GM19193 (cell line): ENCODE data around the gene MDM2.

Experiments
- POLR2A ChIP-seq: IDR thresholded peaks from 4 replicates; pipeline ENCODE4 v1.6.1; 2011; ENCODE audit not compliant: insufficient read depth, insufficient read length; ENCODE audit errors: extremely low read depth

MDM2 gene

DNA sequence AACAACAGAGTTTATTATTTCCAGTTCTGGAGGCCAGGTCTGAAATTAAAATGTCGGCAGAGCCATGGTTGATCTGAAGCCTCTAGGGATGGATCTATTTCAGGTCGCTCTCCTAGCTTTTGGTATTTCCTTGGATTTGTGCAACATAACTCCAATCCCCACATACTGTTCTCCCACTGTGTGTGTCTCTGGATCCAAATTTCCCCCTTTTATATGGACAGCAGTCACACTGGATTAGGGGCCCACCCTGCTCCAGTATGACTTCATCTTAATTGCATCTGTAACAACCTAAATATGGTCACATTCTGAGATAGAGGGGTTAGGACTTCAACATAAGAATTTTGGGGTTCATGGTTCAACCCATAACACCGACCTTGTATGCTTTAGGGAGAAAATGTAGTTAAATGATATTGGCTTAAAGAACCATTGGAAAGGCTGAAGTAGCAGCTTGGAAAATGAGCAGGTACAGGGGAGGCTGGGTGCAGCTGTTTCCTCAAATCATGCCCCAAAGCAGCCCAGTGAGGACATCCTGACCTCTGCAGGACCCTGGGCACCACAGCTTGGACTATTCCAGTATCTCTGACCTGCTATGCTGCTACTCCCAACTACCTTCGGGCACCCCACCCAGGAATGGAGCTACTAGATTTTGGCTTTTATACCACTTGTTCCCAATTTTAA, 13.9 kb upstream of the MDM2 start:
- TF ChIP-seq POLR2A, result no peak

DNA sequence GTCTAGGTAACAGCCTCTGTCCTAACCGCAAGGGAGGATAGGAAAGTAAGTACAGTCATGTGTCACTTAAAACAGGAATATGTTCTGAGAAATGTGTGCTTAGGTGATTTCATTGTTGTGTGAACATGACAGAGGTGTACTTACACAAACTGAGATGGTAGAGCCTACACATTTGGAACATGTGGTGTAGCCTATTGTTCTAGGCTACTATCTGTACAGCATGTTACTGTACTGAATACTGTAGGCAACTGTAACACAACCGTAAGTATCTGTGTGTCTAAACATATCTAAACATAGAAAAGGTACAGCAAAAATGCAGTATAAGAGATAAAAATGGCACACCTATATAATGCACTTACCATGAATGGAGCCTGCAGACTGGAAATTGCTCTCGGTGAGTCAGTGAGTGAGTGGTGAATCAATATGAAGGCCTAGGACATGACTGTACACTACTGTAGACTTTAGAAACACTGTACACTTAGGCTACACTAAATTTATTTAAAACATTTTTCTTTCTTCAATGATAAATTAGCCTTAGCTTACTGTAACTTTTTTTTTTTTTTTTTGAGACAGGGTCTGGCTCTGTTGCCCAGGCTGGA, 13.2 kb upstream of the MDM2 start:
- TF ChIP-seq POLR2A, result no peak

DNA sequence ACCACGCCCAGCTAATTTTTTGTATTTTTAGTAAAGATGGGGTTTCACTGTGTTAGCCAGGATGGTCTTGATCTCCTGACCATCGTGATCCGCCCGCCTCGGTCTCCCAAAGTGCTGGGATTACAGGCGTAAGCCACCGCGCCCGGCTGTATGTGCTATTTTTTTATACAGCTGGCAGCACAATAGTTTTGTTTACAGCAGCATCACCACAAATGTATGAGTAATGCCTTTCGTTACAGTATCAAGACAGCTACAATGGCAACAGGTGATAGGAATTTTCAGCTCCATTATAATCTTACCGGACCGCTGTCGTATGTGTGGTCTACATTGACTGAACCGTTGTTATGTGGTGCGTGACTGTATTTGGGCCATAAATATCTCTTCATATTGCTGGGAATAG, 11.6 kb upstream of the MDM2 start:
- TF ChIP-seq POLR2A, result no peak

DNA sequence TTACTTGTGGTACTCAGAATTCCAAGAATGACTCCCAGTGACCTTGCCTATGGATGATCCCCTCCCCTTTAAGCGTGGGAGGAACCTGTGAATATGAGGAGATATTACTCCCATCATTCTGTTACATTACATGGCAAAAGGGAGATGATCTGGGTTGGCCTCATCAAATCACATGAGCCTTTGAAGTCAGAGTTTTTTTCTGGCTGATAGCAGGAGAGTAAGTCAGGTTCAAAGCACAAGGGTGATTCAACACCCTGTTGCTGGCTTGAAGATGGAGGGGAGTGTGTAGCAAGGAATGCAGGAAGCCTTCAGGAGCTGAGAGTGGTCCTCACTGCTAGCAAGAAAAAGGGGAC, 9.1 kb upstream of the MDM2 start:
- TF ChIP-seq POLR2A, result no peak

DNA sequence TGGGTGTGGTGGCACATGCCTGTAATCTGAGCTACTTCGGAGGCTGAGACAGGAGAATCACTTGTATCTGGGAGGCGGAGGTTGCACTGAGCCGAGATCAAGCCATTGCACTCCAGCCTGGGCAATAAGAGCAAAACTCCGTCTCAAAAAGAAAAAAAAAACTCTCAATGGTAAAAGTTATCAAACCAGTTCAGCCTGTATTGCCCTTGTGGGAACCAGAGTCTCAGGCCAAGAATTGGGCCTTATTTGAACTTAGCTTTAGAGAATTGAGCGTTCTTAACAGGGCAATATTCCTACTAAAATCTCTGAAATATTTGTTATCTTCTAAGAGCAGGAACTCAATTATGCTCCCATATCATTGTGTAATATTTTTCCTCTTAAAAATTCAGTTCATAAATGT, 7.7 kb upstream of the MDM2 start:
- no peak for TF ChIP-seq POLR2A

DNA sequence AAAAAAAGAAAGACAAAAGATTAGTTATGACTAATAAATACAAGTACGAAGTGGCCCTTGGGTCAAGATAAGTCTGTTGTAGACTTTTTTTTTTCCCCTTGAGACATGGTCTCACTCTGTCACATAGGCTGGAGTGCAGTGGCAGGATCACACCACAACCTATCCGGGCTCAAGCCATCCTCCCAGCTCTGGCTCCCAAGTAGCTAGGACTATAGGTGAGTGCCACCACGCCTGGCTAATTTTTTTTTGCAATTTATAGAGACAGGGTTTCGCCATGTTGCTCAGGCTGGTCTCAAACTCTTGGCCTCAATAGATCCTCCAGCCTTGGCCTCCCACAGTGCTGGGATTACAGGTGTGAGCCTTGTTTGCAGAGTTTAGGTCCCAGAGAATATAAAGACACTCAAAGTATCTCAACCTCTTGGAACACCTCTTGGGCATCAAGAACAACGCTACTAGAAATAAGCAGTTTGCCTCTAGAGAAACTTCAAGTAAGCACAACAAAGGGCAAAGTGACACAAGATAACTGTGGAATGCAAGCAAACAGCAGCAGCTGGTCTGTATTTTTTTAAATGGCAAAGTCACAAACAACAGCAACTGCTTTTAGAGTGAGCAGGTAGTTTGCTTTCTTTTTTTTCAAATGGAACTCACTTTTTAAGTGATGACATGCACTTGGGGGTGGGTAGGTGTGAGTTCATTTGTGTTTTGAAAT, 3.9 kb upstream of the MDM2 start:
- TF ChIP-seq POLR2A, result no peak

DNA sequence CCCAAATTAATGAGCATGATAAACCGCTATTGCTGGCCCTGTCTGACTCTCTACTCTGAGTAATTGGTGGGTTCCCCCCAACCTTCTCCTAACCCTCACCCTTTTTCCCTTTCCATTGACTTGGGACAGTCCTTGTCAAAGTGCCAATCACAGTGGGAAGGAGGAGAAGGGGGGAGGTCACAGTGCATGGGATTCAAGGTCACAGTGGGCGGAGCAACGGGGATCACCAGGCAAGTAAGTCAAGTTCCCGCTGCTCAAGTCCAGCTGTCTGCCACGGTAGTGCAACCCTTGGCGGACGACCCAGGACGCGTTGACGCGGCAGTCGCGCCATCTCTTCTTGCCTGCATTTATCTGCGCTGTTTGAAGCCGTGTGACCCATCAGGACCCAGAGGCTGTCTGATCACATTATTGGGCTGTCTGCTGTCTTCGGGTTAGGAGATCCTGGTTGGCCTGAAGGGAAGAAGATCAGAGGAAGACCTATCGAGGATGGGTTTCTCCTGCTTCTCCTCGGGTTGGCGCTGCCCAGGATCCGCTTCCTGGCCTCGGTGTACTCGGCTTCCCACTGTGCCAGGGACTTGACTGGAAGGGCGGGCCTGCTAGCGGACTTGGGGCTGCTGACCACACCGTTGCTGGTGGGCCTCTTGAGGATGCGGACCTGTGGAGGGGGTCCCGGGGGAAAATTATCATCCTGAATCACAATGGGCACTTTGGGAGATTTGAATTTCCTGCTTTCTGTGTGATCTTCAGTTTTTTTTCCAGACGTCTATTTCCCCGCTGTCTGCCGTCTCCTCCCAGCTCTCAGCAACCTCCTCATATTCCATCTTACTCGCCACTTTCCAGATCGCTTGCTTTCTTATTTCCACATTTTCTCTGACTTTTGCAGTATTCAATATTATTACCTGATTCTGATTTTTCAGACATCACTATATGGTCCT, 3.1 kb upstream of the MDM2 start:
- no peak for TF ChIP-seq POLR2A

DNA sequence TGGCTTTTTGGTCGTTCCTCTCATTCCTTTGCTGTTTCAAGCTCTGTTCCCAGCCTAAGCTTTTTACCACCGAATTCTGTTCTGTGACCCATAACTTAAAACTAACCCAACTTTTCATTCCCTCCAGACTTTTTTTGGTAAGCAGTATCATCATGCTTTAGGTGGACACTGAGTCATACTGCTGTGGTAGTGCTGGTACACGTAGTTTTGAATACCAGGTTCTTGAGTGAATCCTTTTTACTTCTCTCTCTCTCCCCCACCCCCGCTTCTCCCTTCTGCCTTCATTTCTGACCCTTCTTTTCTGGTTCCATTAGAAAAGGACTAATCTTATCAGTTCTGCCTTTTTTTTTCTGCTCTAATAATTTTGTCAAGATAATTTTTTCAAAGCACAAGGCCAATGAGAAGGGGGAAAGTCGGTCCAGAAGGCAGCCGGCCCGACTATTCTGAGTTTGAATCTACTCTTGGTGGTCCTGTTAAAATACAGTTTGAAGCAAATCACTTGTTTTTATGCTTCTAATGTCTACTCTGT, 2.3 kb upstream of the MDM2 start:
- TF ChIP-seq POLR2A, result no peak

DNA sequence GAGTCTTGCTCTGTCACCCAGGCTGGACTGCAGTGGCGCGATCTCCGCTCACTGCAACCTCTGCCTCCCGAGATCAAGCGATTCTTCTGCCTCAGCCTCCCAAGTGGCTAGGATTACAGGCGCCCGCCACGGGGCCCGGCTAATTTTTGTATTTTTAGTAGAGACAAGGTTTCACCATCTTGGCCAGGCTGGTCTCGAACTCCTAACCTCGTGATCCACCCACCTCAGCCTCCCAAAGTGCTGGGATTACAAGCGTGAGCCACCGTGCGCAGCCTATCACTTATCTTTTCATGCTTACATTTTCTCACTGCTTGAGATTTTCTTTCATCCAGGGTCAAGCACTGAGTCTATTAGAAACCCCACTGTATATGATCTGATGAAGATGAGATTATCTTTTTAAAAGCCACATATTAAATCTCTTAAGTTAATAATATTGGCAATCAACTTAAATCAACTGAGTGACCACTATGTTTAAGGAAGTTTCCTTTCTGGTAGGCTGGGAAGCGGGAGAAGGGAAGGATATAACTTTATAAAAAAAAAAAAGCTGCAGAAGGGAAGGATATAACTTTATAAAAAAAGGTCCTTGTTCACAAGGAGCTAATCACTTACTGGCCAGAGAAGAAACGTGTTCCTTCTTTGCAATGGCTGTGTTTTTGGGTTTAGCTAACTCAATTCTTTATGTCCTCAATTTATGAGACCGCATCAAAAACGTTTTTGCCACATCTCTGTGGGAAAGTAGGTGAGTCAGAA, 1.3 kb upstream of the MDM2 start:
- no peak for TF ChIP-seq POLR2A

DNA sequence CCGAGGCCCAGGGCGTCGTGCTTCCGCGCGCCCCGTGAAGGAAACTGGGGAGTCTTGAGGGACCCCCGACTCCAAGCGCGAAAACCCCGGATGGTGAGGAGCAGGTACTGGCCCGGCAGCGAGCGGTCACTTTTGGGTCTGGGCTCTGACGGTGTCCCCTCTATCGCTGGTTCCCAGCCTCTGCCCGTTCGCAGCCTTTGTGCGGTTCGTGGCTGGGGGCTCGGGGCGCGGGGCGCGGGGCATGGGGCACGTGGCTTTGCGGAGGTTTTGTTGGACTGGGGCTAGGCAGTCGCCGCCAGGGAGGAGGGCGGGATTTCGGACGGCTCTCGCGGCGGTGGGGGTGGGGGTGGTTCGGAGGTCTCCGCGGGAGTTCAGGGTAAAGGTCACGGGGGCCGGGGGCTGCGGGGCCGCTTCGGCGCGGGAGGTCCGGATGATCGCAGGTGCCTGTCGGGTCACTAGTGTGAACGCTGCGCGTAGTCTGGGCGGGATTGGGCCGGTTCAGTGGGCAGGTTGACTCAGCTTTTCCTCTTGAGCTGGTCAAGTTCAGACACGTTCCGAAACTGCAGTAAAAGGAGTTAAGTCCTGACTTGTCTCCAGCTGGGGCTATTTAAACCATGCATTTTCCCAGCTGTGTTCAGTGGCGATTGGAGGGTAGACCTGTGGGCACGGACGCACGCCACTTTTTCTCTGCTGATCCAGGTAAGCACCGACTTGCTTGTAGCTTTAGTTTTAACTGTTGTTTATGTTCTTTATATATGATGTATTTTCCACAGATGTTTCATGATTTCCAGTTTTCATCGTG, 612 bp downstream of the MDM2 start:
- TF ChIP-seq POLR2A, result peak; percentile 98

DNA sequence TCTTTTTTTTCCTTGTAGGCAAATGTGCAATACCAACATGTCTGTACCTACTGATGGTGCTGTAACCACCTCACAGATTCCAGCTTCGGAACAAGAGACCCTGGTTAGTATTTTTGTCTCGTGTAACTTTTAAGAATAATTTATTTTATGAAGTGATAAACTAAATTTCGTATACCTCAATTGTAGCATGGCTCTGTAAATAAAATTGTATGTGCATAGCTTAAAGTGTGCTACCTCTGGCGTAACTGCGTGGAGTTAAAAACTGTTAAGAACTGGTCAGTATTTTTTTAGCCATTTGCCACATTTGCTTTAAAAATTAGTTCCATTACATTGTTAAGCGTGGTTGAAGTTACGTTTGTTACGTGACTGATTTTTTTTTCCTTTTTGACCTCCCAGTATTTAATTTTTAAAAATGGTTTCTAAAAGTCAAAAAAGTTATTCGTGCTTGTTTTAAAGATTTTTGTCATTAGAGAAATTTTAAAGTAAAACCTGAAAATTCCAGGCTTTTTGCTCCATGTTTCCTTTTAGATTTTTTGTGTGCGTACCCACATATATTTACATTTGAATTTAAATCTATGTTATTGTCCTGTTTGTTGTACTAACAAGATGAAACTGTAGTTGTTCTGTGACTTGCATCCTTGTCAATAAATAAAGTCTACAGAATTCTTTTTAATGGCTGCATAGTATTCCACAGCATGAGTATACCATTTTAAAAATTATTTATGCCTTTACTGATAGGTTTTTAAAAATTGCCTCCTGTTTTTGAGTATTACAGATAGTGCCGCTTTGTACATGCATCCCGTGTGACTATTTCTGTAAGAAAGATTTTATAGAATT, 1.4 kb downstream of the MDM2 start:
- no peak for TF ChIP-seq POLR2A

DNA sequence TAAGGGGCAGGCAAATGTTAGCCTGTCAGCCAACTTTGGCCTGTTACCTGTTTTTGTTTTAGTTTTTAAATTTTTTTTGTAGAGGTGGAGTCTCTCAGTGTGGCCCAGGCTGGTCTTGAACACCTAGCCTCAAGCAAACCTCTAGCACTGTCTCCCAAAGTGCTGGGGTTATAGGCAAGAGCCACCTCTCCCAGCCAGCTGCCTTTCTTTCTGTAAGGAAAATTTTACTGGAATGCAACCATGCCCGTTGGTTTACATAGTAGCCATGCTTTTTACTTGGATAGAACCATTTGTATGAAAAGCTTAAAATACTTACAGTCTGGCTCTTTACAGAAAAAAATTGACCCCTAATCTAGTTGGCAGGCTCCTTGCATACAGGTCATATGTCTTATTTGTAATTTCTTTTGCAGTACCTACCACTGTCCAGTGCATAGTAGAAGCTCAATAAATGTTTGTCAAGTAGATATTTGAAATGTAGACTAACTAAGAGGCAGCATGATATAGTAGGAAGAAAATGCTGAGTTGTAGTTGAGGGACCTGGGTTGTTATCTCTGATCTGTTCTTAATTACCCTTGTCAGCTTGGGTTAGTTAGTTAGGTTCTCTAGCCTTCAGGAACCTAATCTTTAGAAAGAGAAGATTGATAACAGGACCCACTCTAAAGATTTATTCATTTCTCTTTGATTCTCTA, 4.7 kb downstream of the MDM2 start:
- no peak for TF ChIP-seq POLR2A
